SH-SY5Y (cell line): ENCODE results near the gene ZNF592.

Experiments
- GATA2 ChIP-seq: IDR thresholded peaks from 2 replicates; pipeline ENCODE4 v1.6.1; 2011; ENCODE audit warnings: mild to moderate bottlenecking, low read depth, low read length
- GATA3 ChIP-seq: IDR thresholded peaks from 2 replicates; pipeline ENCODE4 v1.6.1; 2011; ENCODE audit warnings: low read depth, mild to moderate bottlenecking, low read length, moderate library complexity

GRCh38 chr15:84797212-84797611 lies 48.8 kb downstream of the ZNF592 start:
- TF ChIP-seq GATA2 (no peak), GATA3 (no peak)
